ENCODE measurements around the gene MATCAP1.

MATCAP1 gene

GRCh38 chr16:67207249-67208091, 23.7 kb upstream of the MATCAP1 start:
- no peak for DNase-seq

- no peak for DNase-seq
Measured at GRCh38 chr16:67206838-67207248, 23.1 kb upstream of the MATCAP1 start.

- DNase-seq: no peak
Measured at GRCh38 chr16:67206129-67206837, 22.5 kb upstream of the MATCAP1 start.

GRCh38 chr16:67204076-67204475, 20.3 kb upstream of the MATCAP1 start:
- no peak for DNase-seq

GRCh38 chr16:67202956-67203493, 19.3 kb upstream of the MATCAP1 start:
- no peak for DNase-seq

- DNase-seq: no peak
Measured at GRCh38 chr16:67202426-67202825, 18.7 kb upstream of the MATCAP1 start.

- DNase-seq: no peak
Measured at GRCh38 chr16:67201411-67202345, 17.9 kb upstream of the MATCAP1 start.

- DNase-seq: no peak
Measured at GRCh38 chr16:67200491-67200890, 16.7 kb upstream of the MATCAP1 start.

- no peak for DNase-seq
Measured at GRCh38 chr16:67199808-67200198, 16.0 kb upstream of the MATCAP1 start.

GRCh38 chr16:67199011-67199807, 15.4 kb upstream of the MATCAP1 start, which contains the start of gene ELMO3:
TSS of gene ELMO3 (plus strand) at chr16:67199131. CDS start at chr16:67199327, 196 bp downstream.
- no peak for DNase-seq

- no peak for DNase-seq
Measured at GRCh38 chr16:67198238-67198734, 14.5 kb upstream of the MATCAP1 start.

- DNase-seq: no peak
Measured at GRCh38 chr16:67197704-67198103, 13.9 kb upstream of the MATCAP1 start.

GRCh38 chr16:67196881-67197280, 13.1 kb upstream of the MATCAP1 start:
- no peak for DNase-seq

GRCh38 chr16:67195676-67196075, 11.9 kb upstream of the MATCAP1 start:
- DNase-seq: no peak

GRCh38 chr16:67194260-67194659, 10.5 kb upstream of the MATCAP1 start:
- no peak for DNase-seq

GRCh38 chr16:67193536-67193935, 9.8 kb upstream of the MATCAP1 start:
- no peak for DNase-seq

- DNase-seq: no peak
Measured at GRCh38 chr16:67192781-67193361, 9.1 kb upstream of the MATCAP1 start.

- DNase-seq: peak; percentile 78
Measured at GRCh38 chr16:67191995-67192681, 8.4 kb upstream of the MATCAP1 start, which contains the start of gene E2F4. TSS of gene E2F4 (plus strand) at chr16:67192155. CDS start at chr16:67192228, 73 bp downstream.

GRCh38 chr16:67191411-67191994, 7.7 kb upstream of the MATCAP1 start:
- DNase-seq: no peak
